ENCODE data around the gene MTUS2. TPM values are rescaled to one million over a fixed set of nuclear protein-coding genes. Genes with fewer than 3 reads are reported as not detected.

The MTUS2 gene
- polyA plus RNA-seq, 3 donors, result 0.03 to 7.4 TPM; not detected in 1

DNA sequence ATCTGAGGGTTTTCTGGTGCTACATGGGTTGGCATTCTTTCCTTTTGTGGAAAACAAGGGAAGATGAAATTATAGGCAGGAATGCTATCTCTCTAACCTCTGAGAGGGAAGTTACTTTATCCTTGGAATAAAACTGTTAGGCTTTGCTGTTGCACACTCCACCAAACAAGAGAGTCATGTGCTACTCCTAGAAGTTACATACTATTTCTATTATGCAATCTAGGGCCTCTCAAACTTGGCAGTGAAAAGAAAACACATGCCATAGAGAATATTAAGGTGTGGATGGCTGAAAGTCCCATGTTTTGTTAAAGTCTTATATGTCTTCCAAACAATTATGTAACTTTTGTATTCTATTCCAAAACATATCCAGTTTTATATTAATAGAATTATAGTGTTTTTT, 407.4 kb downstream of the MTUS2 start:
- H3K27ac ChIP-seq (ENCODE audit: low read depth, low read length), result no peak overlapping the region

DNA sequence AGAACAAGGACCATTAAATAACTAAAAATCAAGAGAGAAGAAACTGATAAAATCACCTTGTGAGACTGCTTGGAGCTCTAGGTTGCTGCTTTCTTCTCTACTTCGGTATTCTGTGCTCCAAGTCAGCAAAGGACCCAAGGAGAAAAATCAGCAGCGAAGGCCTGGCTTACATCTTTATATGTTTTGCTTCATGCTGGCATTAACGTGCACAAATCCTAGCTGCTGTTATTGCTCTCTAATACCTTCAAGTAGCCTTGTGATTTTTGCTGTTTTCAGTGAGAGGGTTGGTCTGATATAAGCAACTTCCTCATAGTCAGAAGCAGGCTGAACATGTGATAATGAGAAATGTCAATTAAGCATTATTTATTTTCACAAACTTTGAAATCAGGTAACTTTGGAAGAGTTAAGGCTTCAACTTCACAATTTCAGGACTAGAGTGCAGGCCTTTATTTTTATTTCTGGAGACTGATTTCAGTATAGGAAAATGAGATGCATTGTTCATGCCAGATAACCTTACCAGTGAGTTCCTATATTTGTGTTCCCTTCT, 410.2 kb downstream of the MTUS2 start:
- 68 to 79% (median 70%) methylated on average over 3 of the region's 3 CpGs for WGBS, 3 donors
- no peak overlapping the region for H3K27ac ChIP-seq (ENCODE audit: low read depth, low read length)

GRCh38 chr13:29239653-29240525, 419.8 kb downstream of the MTUS2 start:
- WGBS, 3 donors, result 48 to 52% (median 49%) methylated on average over 3 of the region's 3 CpGs
- H3K27ac ChIP-seq (ENCODE audit: low read depth, low read length), result no peak overlapping the region

DNA sequence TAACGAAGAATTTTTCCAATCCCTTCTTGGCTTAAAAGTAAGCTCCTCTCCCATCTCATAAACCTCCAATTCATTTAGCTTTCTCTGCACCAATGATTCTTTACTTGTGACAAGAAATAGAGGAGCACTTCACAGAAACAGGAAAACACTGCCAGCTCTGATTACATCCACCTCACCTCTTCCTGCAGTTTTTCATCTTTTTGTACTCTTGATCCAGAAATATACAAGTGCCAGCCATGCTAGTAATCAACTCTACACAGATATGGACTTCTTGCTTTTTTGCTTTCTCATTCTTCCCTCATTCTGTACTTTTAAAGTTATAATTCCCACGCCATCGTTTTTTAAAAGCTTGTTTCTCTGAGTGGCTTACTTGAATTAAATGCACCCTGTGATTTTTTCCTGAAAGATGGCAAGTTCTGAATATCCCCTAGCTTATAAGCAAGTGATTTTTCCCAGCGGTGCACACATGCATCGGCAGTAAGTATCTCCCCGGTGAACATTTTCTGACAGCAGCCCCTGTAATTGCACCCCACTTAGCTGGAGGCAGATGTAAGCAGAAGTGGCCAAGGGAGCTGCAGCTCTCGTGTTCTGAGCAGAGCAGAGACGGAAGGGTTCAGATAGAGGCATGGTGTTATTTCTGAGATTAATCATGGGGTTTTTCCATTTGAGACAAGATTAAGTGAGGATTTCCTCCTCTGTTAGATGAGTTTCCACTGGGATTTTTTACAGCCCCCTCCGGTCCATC, 434.7 kb downstream of the MTUS2 start:
- 23 to 43% (median 24%) methylated on average over 9 of the region's 9 CpGs for WGBS, 3 donors

DNA sequence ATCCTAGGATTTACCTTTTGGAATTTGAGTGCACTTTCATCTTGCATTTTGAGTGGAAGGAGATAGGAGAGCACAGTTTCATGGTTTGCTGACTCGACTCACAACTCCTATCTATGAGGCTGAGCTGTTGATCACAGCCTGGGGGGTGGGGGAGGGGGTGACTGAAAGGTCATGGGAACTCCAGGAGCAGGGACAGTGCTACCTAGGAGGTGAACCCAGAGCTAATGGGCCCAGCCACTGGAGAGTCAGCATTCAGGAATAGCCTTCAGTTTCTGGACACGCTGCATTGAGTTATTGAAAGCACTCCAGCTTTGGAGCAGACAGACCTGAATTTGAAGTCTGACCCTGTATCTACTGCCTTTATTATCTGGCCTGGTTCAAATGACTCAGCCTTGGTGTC, 435.4 kb downstream of the MTUS2 start:
- H3K27ac ChIP-seq (ENCODE audit: low read depth, low read length), result no peak overlapping the region
- WGBS, 3 donors, result 68 to 73% (median 71%) methylated on average over 2 of the region's 2 CpGs

More for the DNA sequence above, 434.7 kb downstream of the MTUS2 start:
- H3K27ac ChIP-seq (ENCODE audit: low read depth, low read length), result no peak overlapping the region

DNA sequence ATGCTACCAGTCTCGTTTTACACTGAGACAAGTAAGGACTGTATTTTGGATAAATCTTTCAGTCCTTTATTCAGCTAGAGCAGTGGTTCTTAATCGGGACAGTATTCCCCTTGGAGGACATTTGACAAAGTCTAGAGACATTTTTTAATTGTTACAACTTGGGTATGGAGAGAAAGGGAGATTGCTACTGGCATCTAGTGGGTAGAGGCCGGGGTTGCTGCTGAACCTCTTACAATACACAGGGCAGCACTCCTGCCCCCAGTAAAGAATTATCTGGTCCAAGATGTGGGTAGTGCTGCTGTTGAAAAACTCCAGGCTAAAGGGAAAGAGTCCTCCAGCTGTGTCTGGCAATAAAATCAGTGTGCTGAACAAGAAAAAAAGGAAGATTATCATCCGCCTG, 440.5 kb downstream of the MTUS2 start:
- H3K27ac ChIP-seq (ENCODE audit: low read depth, low read length), result no peak overlapping the region
- whole genome bisulfite sequencing, 3 donors, result 41 to 49% (median 44%) methylated on average over 4 of the region's 4 CpGs

DNA sequence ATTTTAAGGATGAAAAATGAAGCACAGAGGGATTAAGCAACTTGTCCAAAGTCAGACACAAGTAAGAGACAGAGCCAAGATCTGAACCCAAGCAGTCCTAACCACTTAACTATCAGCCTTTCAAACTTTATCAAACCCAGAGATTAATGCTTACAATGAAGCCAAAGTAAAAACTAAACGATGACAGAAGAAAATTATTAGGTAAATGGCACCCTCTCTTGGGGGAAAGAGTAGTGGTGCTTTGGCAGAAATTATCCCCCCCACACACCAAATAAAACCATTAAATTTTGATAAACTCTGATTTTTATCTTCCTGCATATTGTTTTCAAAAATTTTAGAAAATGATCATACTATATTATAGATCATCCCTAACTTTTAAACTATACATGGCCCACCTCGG, 446.1 kb downstream of the MTUS2 start:
- WGBS, 3 donors, result 51 to 70% (median 65%) methylated on average over 2 of the region's 2 CpGs
- H3K27ac ChIP-seq (ENCODE audit: low read depth, low read length), result no peak overlapping the region

GRCh38 chr13:29266756-29267733, 446.9 kb downstream of the MTUS2 start:
- H3K27ac ChIP-seq (ENCODE audit: low read depth, low read length), result no peak overlapping the region
- 73 to 79% (median 75%) methylated on average over 11 of the region's 11 CpGs for WGBS, 3 donors

- H3K27ac ChIP-seq (ENCODE audit: low read depth, low read length), result no peak overlapping the region
- WGBS, 3 donors, result 78 to 83% (median 80%) methylated on average over 14 to 15 of the region's 15 CpGs
Measured at GRCh38 chr13:29270271-29270985, 450.3 kb downstream of the MTUS2 start.

DNA sequence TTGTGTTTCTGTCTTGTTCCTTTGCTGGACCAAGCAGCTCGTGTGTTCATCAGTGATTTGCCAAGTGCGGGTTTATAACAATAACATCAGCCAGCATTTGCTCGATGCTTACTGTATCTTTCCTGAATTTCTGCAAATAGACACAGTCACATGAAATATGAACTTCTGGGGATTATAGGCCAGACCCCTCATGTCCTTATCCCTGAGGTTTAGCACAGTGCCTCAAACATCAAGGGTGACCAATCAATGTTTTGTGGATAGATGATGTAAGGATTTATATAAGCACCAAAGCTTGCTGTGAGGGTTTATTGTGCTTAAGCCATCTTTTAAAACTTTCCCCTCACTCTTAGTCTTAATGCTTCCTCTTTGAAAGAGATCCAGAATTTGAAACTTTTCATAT, 451.5 kb downstream of the MTUS2 start:
- WGBS, 3 donors, result 40 to 78% (median 55%) methylated on average over 3 of the region's 3 CpGs
- no peak overlapping the region for H3K27ac ChIP-seq (ENCODE audit: low read depth, low read length)

DNA sequence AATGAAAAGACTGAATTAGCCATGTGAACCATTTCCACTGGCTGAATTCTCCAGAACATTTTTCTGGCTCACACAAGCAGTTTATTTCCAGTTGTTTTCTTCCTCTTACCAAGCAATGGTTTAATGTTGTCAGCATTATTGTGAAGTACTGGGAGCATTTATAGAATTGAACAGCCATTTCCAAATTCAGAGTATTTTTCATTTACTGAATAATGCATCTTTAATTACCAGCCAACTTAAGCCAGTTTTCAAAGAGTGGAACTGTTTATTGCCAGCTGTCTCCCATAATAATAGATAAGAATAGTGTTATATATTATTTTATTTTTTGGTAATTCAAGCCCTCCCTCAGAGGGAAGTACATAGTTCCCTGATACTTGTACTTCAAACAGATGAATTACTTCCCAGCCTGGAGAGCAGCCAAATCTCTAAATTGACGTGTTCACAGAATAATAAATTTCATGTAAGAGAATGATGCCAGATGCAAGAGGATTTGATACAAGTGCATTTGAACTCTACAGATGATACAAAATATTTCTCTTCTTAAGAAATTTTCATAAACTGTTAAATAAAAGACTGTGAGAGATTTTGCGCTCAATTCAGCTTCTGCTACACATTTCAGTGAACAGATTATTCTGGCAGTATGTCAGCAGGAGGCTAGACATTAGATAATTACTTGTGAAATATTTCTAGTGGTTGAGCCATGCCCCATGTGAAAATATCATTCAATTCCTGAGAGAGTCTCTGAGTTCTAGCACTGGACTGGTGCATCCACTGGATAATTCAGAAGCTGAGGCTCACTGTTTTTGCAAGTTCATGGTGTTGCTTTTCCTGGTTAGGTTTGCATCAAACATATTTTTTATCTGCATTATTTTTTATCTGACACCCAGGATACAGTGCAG, 459.5 kb downstream of the MTUS2 start:
- WGBS, 3 donors, result 36 to 50% (median 36%) methylated on average over 2 of the region's 2 CpGs
- H3K27ac ChIP-seq (ENCODE audit: low read depth, low read length), result no peak overlapping the region

- WGBS, 3 donors, result 80 to 91% (median 84%) methylated on average over 5 of the region's 5 CpGs
- no peak overlapping the region for H3K27ac ChIP-seq (ENCODE audit: low read depth, low read length)
Measured at GRCh38 chr13:29281932-29282495, 461.9 kb downstream of the MTUS2 start.

- no peak overlapping the region for H3K27ac ChIP-seq (ENCODE audit: low read depth, low read length)
Measured at GRCh38 chr13:29284726-29285125, 464.6 kb downstream of the MTUS2 start.

GRCh38 chr13:29287237-29287636, 467.1 kb downstream of the MTUS2 start:
- H3K27ac ChIP-seq (ENCODE audit: low read depth, low read length), result no peak overlapping the region
- WGBS, 3 donors, result 65 to 83% (median 66%) methylated on average over 5 of the region's 5 CpGs

DNA sequence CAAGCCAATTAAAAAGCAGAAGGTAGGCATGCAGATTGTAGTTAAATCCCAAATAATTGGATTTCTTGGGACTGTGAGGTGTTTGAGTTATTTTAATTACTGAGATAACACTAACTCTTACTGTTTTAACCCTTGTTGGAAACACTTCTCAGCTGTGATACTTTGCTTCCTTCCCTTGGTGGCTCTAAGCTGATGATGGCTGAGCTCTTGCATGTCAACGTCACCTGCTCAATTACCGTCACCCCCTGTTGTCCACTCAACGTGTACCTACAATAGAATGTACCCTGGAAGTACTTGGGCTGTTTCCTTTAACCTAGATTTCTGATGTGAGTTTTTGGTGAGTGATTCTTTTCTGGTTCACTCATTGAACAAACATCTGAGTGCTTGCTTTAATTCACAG, 471.9 kb downstream of the MTUS2 start:
- WGBS, 3 donors, result 38 to 70% (median 60%) methylated on average over 3 of the region's 3 CpGs
- H3K27ac ChIP-seq (ENCODE audit: low read depth, low read length), result no peak overlapping the region

GRCh38 chr13:29294821-29295220, 474.7 kb downstream of the MTUS2 start:
- 0 to 37% (median 0%) methylated on average over 1 of the region's 1 CpG for WGBS, 3 donors
- H3K27ac ChIP-seq (ENCODE audit: low read depth, low read length), result no peak overlapping the region

DNA sequence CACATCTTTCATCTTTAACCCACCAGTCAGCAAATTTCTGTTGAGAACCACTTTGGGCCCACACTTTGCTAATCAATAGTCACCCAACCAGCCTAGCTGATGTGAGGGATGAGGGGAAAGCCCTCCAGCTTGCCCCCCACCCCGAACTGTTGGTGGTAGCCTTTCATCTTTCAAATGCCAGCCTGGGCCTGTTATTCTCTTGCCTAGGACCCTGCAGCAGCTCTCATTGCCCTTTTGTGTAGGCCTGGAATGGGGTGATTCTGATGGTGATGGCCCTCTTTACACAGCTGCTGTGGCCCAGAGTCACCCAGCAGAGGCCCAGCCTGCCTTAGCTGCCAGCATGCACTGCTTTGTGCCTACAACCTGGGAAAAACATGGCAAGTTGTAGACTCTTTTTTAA, 480.9 kb downstream of the MTUS2 start:
- H3K27ac ChIP-seq (ENCODE audit: low read depth, low read length), result no peak overlapping the region
- 47 to 57% (median 52%) methylated on average over 1 of the region's 1 CpG for WGBS, 3 donors

All from adipose tissue (tissue), 3 donors.